HG03565 (cell line): ENCODE results near the gene RBM15B.
A peak's percentile ranks its signal among the peaks of the same experiment; 100 is the strongest.
"Not testable (repeated sequence)": the region's sequence is repeated elsewhere in the genome, so short reads cannot be mapped to it uniquely, and the experiment has no call there.

Experiments
- ATAC-seq: cut with Tn5 transposase; IDR thresholded peaks from one replicate; pipeline ENCODE4 v1.9.1; 2021; ENCODE audit warnings: mild to moderate bottlenecking, moderate library complexity; ENCODE audit not compliant: unreplicated experiment

RBM15B gene, protein sequence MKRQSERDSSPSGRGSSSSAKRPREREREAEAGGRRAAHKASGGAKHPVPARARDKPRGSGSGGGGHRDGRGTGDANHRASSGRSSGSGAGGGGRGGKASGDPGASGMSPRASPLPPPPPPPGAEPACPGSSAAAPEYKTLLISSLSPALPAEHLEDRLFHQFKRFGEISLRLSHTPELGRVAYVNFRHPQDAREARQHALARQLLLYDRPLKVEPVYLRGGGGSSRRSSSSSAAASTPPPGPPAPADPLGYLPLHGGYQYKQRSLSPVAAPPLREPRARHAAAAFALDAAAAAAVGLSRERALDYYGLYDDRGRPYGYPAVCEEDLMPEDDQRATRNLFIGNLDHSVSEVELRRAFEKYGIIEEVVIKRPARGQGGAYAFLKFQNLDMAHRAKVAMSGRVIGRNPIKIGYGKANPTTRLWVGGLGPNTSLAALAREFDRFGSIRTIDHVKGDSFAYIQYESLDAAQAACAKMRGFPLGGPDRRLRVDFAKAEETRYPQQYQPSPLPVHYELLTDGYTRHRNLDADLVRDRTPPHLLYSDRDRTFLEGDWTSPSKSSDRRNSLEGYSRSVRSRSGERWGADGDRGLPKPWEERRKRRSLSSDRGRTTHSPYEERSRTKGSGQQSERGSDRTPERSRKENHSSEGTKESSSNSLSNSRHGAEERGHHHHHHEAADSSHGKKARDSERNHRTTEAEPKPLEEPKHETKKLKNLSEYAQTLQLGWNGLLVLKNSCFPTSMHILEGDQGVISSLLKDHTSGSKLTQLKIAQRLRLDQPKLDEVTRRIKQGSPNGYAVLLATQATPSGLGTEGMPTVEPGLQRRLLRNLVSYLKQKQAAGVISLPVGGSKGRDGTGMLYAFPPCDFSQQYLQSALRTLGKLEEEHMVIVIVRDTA

DNA sequence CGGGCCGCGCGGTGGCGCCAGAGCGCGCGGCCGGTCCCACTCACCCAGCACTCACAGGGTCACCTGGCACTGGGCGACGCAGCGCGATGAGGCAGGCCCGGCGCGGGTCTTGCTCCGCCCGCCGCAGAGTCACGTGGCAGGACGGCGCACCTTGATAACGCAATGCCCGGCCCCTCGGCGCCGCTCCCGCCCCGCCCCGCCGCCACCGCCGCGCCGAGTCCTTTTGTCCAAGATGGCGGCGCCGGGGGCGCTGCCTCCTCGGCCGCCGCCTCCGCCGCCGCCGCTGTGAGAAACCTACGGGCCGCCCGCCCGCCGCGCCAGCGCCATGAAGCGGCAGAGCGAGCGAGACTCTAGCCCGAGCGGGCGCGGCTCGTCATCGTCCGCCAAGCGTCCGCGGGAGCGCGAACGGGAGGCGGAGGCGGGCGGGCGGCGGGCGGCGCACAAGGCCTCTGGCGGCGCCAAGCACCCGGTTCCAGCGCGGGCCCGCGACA is at the start of gene RBM15B:
Gene RBM15B, plus strand, starts transcription at position 211 of the 491 bp plus-strand sequence. Its CDS starts 115 bp downstream, at position 326.
- peak; percentile 94 for ATAC-seq

DNA sequence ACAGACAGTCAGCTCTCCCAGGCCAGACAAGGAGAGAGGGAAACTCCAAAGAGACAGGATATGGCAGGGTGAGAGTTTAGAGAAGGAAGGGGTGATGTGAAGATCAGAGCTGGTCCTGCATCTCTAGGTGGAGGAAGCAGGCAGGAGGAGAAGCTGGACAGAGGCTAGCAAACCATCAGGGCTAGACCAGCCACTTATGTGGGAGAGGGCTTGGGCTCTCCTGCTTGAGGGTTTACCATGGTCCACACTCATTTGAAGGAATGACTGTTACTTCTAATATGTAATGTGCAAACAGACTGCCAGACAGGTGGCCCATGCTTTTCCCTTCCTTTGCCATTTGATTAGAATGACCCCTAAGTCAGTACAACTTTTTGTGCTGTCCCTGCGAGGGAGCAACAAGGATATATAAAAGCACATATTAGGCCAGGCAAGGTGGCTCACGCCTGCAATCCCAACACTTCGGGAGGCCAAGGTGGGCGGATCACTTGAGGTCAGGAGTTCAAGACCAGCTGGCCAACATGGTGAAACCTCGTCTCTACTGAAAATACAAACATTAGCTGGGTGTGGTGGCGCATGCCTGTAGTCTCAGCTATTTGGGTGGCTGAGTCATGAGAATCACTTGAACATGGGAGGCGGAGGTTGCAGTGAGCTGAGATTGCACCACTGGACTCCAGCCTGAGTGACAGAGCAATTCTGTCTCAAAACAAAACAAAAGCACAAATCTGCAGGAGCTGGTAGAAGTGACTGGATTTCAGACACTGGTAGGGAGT is 47.0 kb upstream of the RBM15B start:
- no peak for ATAC-seq

DNA sequence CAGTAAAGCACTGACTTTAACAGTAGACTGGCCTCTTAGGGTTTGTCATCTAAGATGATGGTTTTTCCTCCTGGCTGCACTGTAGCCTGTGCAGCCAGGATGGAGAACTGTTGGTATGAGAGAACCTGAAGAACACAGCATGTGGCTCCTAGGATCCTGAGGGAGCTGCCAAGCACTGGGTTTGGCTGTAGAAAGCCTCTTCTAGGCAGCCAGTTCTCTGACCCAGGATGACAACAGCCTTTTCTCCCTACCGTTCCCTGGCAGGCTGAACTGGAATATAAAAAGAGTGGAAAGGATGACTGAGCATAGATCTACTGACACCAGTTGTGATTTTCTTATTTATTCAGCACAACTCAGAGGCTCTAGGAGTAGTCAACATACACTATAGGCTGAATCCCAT is 40.3 kb upstream of the RBM15B start:
- no peak for ATAC-seq

DNA sequence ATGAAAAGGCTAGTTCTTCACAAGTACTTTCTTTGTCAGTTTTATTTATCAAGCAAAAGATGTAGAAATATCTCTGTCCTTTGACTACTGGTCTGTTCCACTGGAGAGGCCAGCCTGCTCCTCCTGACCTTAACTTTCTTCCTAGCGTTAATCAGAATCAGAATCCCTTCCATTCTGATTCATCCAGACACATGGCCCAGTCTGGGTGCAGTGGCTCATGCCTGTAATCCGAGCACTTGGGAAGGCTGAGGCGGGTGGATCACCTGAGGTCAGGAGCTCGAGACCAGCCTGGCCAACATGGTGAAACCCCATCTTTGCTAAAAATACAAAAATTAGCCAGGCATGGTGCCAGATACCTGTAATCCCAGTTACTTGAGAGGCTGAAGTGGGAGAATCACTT is 38.0 kb upstream of the RBM15B start:
- ATAC-seq: no peak

DNA sequence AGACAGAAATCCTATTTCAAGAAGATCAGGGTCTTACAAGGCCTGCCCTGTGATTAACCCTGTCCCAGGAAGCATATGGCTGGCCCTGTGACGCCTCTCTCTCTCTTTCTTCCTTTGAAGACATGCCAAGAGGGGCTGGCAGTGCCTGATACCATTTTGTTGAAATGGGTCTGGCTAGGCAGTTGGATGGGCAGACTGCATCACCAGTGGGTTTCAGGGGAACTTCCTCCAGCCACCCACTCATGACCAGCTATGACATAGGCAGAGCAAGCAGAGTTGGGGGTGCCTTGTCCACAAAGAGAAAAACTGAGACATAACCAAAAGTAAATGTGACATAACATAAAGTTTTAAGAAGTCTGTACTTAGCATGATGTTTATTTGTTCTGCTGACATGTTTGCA is 37.4 kb upstream of the RBM15B start:
- ATAC-seq: no peak

DNA sequence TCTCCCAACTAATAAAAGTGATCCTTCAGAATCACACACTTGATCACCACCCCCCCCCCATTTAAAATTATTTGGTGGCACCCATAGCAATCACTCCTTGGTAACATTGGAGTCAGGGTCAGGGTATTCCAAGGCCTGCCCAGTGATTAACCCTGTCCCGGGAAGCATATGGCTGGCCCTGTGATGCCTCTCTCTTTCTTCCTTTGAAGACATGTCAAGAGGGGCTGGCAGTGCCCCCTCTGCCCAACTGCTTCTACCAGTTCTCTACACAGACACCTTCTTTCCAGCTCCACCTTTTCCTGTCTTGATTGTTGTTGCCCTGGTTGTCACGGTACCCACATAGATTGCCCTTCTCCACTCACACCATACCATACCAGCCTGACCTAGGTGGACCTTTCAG is 36.9 kb upstream of the RBM15B start:
- no peak for ATAC-seq

DNA sequence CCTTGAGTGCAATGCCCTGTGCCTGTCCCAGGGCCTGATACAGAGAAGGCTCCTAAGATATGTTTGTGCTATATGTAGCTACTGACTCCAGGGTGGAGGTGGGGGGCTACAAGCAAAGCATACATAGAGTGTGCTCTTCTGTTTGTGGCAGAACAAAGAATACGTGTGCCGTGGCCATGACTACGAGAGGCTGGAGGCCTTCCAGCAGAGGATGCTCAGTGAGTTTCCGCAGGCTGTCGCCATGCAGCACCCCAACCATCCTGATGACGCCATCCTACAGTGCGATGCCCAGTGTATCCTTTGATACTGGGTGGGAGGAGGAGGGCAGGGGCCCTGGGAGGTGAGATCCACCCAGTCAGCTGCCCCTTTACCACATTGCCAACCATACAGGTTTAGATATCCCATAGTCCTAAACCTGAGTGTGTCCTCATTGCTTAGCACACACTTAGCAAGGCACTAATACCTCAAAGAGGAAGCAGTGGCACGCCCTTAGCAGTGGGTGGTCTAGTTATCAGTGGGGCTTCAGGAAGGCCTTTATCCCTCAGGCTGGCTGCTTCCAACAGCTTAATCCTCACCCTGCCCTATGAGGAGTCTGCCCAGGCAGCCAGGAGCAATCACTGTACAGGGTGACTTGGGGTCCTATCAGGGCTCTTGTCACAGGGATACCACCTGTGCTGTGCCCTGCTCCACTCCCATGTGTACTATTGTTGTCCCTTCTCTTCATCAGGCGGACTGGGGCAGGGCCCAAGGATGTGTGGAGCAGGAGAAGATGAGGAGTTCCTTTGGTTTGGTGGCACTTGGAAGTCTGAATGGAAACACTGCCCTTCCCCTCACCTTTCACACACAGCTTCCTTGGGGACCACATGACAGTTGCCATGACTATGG is 36.1 kb upstream of the RBM15B start:
- ATAC-seq: no peak

DNA sequence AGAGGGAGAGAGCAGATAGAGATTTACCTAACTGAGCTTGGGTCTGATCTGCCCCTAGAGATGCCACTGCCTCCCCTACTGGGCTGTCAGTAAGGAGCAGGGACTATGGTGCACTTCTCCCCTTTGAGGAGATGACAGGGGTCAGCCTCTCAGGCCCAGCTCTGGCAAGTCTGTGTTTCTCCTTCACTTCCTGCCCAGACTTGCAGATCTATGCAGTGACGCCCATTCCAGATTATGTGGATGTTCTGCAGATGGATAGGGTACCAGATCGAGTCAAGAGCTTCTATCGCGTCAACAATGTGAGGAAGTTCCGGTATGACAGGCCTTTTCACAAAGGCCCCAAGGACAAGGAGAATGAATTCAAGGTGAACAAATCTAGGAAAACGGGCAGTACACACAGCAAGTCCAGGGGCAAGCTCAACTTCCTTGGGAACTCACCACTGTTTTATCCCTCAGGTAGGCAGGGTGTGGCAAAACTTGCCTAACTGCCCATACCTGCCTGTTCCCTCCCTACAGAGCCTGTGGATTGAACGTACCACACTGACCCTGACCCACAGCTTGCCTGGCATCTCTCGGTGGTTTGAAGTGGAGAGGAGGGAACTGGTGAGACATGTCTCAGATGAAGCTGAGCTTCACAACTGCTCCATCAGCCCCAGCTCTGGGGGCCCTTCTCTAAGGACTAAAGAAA is 35.0 kb upstream of the RBM15B start:
- no peak for ATAC-seq

DNA sequence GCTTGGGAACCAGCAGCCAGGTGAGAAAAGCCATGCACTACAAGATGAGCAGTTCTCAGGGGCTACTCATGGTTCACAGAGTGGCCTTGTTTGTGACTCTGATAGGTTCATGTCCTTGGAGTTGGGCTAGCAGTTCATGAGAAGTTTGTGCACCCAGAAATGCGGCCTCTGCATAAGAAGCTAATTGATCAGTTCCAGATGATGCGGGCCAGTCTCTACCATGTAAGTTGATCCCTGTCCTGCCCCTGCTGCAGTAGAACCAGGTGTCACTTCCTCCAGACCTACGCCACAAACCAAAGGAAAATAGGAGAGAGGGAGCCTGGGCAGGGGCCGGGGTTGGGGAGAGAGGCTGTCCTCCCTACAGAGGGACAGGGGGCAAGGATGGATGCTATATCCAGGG is 33.2 kb upstream of the RBM15B start:
- no peak for ATAC-seq

DNA sequence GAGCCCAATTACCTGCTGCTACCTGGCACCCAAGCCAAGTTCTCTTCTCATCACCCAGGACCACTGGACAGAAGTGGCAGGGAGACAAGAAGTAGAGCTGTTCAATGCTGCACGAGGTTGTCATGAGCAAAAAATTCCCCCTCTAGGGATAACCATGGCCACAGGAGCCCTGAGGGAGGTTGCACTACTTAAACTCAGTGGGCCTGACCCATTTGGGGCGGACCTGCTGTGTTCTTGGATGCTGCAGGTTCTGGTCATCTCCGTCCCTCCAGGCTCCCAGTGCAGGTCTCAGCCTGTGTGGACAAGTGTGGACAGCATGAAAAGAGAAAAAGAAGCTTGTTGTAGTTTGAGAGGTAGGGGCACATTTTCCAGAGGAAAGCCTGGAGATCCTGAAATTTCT is 32.1 kb upstream of the RBM15B start:
- ATAC-seq: no peak

DNA sequence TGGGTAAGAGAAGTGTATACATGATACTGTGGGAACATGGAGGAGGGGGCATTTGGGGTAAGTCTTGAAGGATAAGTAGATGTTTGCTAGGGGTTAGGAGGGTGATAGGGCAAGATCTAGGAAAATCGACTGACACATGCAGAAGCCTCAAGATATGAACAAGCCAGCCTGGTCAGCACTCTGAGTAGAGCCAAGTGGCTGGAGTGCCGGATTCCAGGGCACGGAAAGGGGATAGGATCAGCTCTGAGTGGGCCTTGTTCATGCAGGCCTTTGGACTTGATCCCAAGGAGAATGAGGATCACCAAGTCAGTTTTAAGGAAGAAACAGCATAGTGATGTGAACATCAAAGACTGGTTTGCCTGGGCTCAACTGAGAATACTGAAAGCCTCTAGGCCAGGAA is 30.3 kb upstream of the RBM15B start:
- ATAC-seq: no peak

DNA sequence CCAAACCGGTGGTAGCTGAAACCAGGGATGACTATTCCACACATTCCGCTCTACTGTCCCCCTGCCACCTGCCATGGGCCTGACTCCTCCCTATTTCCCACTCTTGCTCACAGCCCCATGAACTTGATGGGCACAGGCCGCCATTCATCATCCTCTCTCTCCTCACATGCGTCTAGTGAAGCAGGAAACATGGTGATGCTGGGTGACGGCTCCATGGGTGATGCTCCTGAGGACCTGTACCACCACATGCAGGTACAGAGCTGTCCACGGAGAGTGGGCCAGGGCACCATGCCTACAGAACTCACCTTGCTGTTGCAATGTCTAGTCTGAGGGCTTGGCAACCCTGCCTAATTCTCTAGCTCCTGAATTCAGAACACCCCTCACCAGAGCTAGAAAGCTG is 29.3 kb upstream of the RBM15B start:
- no peak for ATAC-seq

DNA sequence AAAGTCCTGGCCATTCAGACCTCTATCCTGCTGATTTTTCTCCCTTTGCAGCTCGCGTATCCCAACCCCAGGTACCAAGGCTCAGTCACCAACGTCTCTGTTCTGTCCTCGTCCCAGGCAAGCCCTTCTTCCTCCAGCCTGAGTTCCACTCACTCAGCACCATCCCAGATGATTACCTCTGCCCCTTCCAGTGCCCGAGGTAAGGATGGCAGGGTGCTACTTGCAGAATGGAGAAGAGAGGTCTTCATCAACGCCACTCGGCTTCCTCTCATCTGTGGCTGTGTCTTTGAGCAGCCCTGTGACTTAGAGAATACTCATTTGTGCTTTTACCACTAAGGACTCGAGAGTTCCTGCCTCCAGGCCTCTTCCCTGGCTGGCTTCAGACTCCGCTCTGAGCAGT is 28.6 kb upstream of the RBM15B start:
- no peak for ATAC-seq

DNA sequence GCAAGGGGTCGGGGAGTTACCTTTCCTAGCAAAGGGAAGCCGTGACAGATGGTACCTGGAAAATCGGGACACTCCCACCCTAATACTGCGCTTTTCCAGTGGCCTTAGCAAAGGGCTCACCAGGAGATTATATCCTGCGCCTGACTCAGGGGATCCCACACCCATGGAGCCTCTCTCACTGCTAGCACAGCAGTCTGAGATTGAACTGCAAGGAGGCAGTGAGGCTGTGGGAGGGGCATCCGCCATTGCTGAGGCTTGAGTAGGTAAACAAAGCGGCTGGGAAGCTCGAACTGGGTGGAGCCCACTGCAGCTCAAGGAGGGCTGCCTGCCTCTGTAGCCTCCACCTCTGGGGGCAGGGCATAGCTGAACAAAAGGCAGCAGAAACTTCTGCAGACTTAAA is 22.8 kb upstream of the RBM15B start:
- not testable (repeated sequence) for ATAC-seq

DNA sequence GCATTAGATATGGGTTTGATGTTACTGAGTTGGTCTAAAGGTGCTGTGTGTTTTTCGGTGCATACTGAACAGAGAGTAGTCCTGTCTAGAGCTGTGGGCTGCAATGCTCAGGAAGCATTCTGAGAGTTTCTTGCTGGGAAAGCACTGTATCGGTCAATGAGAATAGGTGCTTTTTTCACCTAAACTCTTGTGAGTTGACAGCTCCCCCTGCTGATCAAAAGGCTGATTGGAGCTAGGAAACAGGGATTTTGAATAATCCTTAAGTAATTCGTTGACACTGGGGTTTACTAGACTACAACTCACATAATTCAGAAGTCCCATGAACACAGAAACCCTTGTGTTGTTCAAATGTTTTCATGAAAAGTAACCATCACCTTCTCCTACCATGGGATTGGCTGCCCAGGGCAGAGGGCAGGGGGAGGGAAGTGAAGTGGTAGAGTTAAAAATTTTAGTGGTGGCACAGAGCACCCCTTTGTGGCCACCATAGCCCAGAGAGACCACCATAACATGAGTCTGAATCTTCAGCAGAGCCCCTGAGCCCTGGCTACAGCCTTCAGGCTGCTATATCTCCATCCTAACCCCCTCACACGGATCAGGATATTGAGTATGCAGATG is 19.0 kb upstream of the RBM15B start:
- no peak for ATAC-seq

DNA sequence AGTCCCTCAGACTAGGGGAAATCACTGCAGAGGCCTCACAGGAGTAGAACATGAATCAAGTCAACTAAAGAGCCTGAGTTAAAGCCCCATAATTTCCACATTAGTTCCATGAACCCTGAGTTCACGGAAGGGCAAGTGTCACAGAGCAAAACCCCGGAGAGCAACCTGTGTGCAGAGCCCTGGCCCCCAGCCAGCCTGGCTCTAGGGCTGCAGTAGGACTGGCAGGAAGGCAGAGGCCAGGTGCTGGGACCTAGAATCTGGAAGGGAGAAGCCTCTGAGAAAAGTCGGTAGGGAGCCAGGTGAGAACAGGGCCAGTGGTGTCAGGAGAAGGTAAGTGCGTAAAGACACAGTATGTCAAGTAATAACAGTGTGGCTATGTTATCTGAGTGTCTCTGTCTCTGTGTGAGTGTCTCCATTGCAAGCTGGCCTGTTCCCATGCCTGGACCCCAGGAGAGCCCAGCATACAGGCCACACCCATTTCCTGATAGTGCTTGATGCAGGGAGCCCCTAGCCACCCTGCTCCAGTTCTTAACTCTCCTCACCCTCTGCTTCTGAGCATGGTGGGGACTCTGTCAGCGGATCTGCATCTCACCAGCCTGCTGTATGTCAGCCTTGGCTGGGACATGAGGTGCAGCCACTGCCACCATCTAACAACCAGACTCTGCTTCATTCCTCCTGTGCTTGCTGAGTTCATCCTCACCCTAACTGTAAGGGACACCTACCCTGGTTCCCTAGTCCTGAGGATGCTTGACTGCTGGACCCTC is 17.2 kb upstream of the RBM15B start:
- ATAC-seq: no peak

DNA sequence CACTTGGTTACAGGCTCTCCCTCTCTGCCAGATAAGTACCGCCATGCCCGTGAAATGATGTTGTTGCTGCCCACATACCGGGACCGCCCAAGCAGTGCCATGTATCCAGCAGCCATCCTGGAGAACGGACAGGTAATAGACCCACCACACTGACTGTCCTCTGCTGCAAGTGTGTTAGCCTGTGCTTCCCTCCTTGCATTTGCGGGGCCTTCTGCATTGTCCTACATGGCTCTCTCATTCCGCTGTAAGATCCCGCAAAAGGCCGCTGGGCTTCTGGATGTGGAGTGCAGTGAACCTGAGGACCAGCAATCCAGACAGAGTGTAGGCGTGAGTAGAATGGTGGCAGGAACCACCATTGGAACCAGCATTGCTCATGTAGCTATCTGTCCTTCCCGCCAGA is 16.6 kb upstream of the RBM15B start:
- no peak for ATAC-seq

DNA sequence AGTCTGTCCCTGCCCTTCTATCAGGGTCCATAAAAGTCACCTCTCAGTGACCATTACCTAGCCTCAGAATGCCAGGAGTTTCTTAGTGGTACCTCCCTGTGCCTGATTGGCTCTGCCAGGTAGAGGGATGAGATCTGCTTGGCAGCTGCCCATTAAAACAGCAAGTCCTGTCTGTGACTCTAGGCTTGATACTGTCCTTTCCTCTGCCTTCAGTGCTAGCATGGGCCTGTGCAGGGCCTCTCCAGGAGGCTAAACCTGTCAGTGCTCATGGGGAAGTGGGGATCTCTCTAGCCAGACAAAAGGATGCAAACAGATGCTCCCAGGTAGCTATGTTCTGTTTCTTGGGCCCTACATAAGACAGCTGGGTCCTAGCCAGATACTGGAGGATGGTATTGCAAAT is 15.9 kb upstream of the RBM15B start:
- ATAC-seq: no peak
